Rectal smooth muscle tissue (tissue), 1 donor: Measurements from ENCODE around the gene LDLRAD4.

Source experiments
- H3K27ac ChIP-seq: one replicate; pipeline ENCODE4 v1.7.0; 2013; ENCODE audit warnings: low read depth, low read length, inconsistent platforms
- H3K27me3 ChIP-seq: one replicate; pipeline ENCODE4 v1.7.0; 2013; ENCODE audit warnings: low read length; ENCODE audit not compliant: control insufficient read depth, insufficient read depth
- H3K36me3 ChIP-seq: one replicate; pipeline ENCODE4 v1.7.0; 2013; ENCODE audit warnings: low read length; ENCODE audit not compliant: control insufficient read depth, insufficient read depth
- H3K4me1 ChIP-seq: one replicate; pipeline ENCODE4 v1.7.0; 2013; ENCODE audit warnings: low read length; ENCODE audit not compliant: control insufficient read depth, insufficient read depth
- H3K4me3 ChIP-seq: one replicate; pipeline ENCODE4 v1.7.0; 2013; ENCODE audit warnings: low read length
- H3K9ac ChIP-seq: one replicate; pipeline ENCODE4 v1.7.0; 2013; ENCODE audit warnings: low read length

Gene LDLRAD4

GRCh38 chr18:13532406-13533075, 314.0 kb downstream of the LDLRAD4 start:
- Histone ChIP-seq H3K9ac (no peak overlapping the region), H3K27ac (no peak overlapping the region), H3K36me3 (no peaks in the 10 kb centered on the region), H3K4me1 (no peaks in the 10 kb centered on the region), H3K27me3 (no peaks in the 10 kb centered on the region), H3K4me3 (no peak overlapping the region)

GRCh38 chr18:13534631-13535030, 316.1 kb downstream of the LDLRAD4 start:
- Histone ChIP-seq H3K4me1 (peaks cover 8% of the 10 kb centered on the region), H3K9ac (no peak overlapping the region), H3K36me3 (no peaks in the 10 kb centered on the region), H3K27ac (no peak overlapping the region), H3K4me3 (no peak overlapping the region), H3K27me3 (no peaks in the 10 kb centered on the region)

GRCh38 chr18:13536578-13536977, 318.0 kb downstream of the LDLRAD4 start:
- H3K27ac ChIP-seq, result no peak overlapping the region
- no peaks in the 10 kb centered on the region for H3K27me3 ChIP-seq
- peaks cover 23% of the 10 kb centered on the region for H3K4me1 ChIP-seq
- no peaks in the 10 kb centered on the region for H3K36me3 ChIP-seq
- H3K9ac ChIP-seq, result no peak overlapping the region
- no peak overlapping the region for H3K4me3 ChIP-seq

GRCh38 chr18:13537022-13537780, 318.6 kb downstream of the LDLRAD4 start:
- H3K27ac ChIP-seq, result no peak overlapping the region
- no peaks in the 10 kb centered on the region for H3K36me3 ChIP-seq
- no peak overlapping the region for H3K9ac ChIP-seq
- no peaks in the 10 kb centered on the region for H3K27me3 ChIP-seq
- H3K4me1 ChIP-seq, result peaks cover 26% of the 10 kb centered on the region
- no peak overlapping the region for H3K4me3 ChIP-seq

GRCh38 chr18:13538630-13539029, 320.1 kb downstream of the LDLRAD4 start:
- Histone ChIP-seq H3K4me1 (peaks cover 39% of the 10 kb centered on the region), H3K36me3 (no peaks in the 10 kb centered on the region), H3K27ac (no peak overlapping the region), H3K9ac (no peak overlapping the region), H3K27me3 (no peaks in the 10 kb centered on the region), H3K4me3 (no peak overlapping the region)

- Histone ChIP-seq H3K9ac (no peak overlapping the region), H3K27ac (no peak overlapping the region)
Measured at GRCh38 chr18:13539050-13539449, 320.5 kb downstream of the LDLRAD4 start.

GRCh38 chr18:13539843-13540476, 321.4 kb downstream of the LDLRAD4 start:
- no peak overlapping the region for H3K4me3 ChIP-seq
- H3K9ac ChIP-seq, result no peak overlapping the region
- H3K27ac ChIP-seq, result no peak overlapping the region
- no peaks in the 10 kb centered on the region for H3K27me3 ChIP-seq
- H3K4me1 ChIP-seq, result peaks cover 47% of the 10 kb centered on the region
- H3K36me3 ChIP-seq, result no peaks in the 10 kb centered on the region

More at GRCh38 chr18:13539050-13539449, 320.5 kb downstream of the LDLRAD4 start:
- Histone ChIP-seq H3K36me3 (no peaks in the 10 kb centered on the region), H3K4me1 (peaks cover 43% of the 10 kb centered on the region), H3K27me3 (no peaks in the 10 kb centered on the region), H3K4me3 (no peak overlapping the region)

GRCh38 chr18:13540477-13541182, 322.1 kb downstream of the LDLRAD4 start:
- H3K27ac ChIP-seq, result peak overlapping the region; percentile 12
- H3K9ac ChIP-seq, result no peak overlapping the region
- no peaks in the 10 kb centered on the region for H3K36me3 ChIP-seq
- H3K4me3 ChIP-seq, result peak overlapping the region; percentile 35
- H3K4me1 ChIP-seq, result peaks cover 47% of the 10 kb centered on the region
- H3K27me3 ChIP-seq, result no peaks in the 10 kb centered on the region

GRCh38 chr18:13541621-13542519, 323.3 kb downstream of the LDLRAD4 start:
- H3K36me3 ChIP-seq, result no peaks in the 10 kb centered on the region
- H3K9ac ChIP-seq, result no peak overlapping the region
- peak overlapping the region; percentile 75 for H3K27ac ChIP-seq
- H3K4me3 ChIP-seq, result peak overlapping the region; percentile 1
- H3K4me1 ChIP-seq, result peaks cover 47% of the 10 kb centered on the region
- H3K27me3 ChIP-seq, result no peaks in the 10 kb centered on the region

- Histone ChIP-seq H3K9ac (no peak overlapping the region), H3K27ac (peak overlapping the region; percentile 75), H3K36me3 (no peaks in the 10 kb centered on the region), H3K4me1 (peaks cover 47% of the 10 kb centered on the region), H3K4me3 (peak overlapping the region; percentile 1), H3K27me3 (no peaks in the 10 kb centered on the region)
Measured at GRCh38 chr18:13542520-13542847, 323.9 kb downstream of the LDLRAD4 start.

GRCh38 chr18:13543144-13543543, 324.6 kb downstream of the LDLRAD4 start:
- Histone ChIP-seq H3K4me1 (peaks cover 48% of the 10 kb centered on the region), H3K9ac (no peak overlapping the region), H3K4me3 (no peak overlapping the region), H3K27ac (peak overlapping the region; percentile 75), H3K36me3 (no peaks in the 10 kb centered on the region), H3K27me3 (no peaks in the 10 kb centered on the region)
